GM12878 (cell line): Measurements from ENCODE around the gene MAST4. TPM values are rescaled to one million over a fixed set of nuclear protein-coding genes. Genes with fewer than 3 reads are reported as not detected.

Experiments used
- ATAC-seq: fragments of 200-7000 bp; cut with Tn5 transposase; 3 replicates; pipeline ENCODE4 v1.9.1; 2020; ENCODE audit warnings: mild to moderate bottlenecking, moderate library complexity
- BruUV-seq: library from RNA; stranded (reverse); fragments of 400-500 nt; replicated peaks from 2 replicates; lab custom pipeline; 2021; lab: Mats Ljungman, UMichigan
- CTCF ChIA-PET: fragments of 300-600 bp; sonication (Branson Sonifier 250); formaldehyde crosslinking; extraction: SDS; loops from one replicate; lab custom pipeline; 2021; ENCODE audit warnings: inconsistent platforms; lab: Yijun Ruan, JAX
- POLR2A ChIA-PET: fragments of 350-600 bp; formaldehyde crosslinking; extraction: SDS; loops from one replicate; lab custom pipeline; 2021; ENCODE audit warnings: inconsistent platforms; lab: Charles Lee
- RAD21 ChIA-PET: fragments of 300-600 bp; sonication (Branson Sonifier 250); formaldehyde crosslinking; loops from one replicate; lab custom pipeline; 2023; ENCODE audit warnings: antibody characterized with exemption; ENCODE audit not compliant: unreplicated experiment; lab: Charles Lee
- SMC1A ChIA-PET: fragments of 300-600 bp; sonication (Branson Sonifier 250); formaldehyde crosslinking; loops from one replicate; lab custom pipeline; 2023; ENCODE audit not compliant: unreplicated experiment, uncharacterized antibody; lab: Charles Lee
- DNase-seq: peaks from one replicate; pipeline ENCODE4 v3.0.0-alpha.2; 2011; ENCODE audit warnings: low read depth, low spot score
- FAIRE-seq: peaks from 3 replicates; lab custom pipeline; 2011; peaks lifted over from hg19 to GRCh38; lab: Jason Lieb, UNC
- H2AFZ ChIP-seq: 2 replicates; pipeline ENCODE4 v1.6.0; 2011; ENCODE audit warnings: low read depth, low read length, control low read depth; ENCODE audit not compliant: control insufficient read depth
- H3K27ac ChIP-seq: 2 replicates; pipeline ENCODE4 v1.5.1; 2011; ENCODE audit warnings: control low read depth; ENCODE audit not compliant: control insufficient read depth, insufficient read depth
- H3K27me3 ChIP-seq, 2 experiments: replicated peaks in 1 of 2; 2 replicates each; pipeline versions ENCODE4 v1.6.0 to v1.6.1; 2011; ENCODE audit warnings: low read length in 1 of 2; ENCODE audit not compliant: control insufficient read depth in 2 of 2, insufficient read depth in 2 of 2
- H3K36me3 ChIP-seq, 2 experiments: 2 replicates each; pipeline ENCODE4 v1.5.1; 2011; ENCODE audit warnings: low read length in 1 of 2; ENCODE audit not compliant: control insufficient read depth in 2 of 2, insufficient read depth in 2 of 2
- H3K4me1 ChIP-seq: 2 replicates; pipeline ENCODE4 v1.6.1; 2011; ENCODE audit warnings: mild to moderate bottlenecking, low read length, moderate library complexity, mixed read lengths; ENCODE audit not compliant: control insufficient read depth, insufficient read depth
- H3K4me2 ChIP-seq: 2 replicates; pipeline ENCODE4 v1.6.0; 2011; ENCODE audit warnings: control low read depth; ENCODE audit not compliant: control insufficient read depth, insufficient read depth
- H3K4me3 ChIP-seq: fragments of 200-600 bp; sonication (generic); 2 replicates; pipeline ENCODE4 v1.5.1; 2016
- H3K79me2 ChIP-seq: 2 replicates; pipeline ENCODE4 v1.6.0; 2011; ENCODE audit warnings: low read length; ENCODE audit not compliant: control insufficient read depth, insufficient read depth
- H3K9ac ChIP-seq: 2 replicates; pipeline ENCODE4 v1.8.0; 2011; ENCODE audit warnings: low read length, control low read depth, mixed read lengths; ENCODE audit not compliant: control insufficient read depth, insufficient read depth
- H3K9me3 ChIP-seq: replicated peaks from 3 replicates; pipeline ENCODE4 v1.5.1; 2011; ENCODE audit warnings: mild to moderate bottlenecking, low read length; ENCODE audit not compliant: control insufficient read depth, insufficient read depth
- H4K20me1 ChIP-seq: 2 replicates; pipeline ENCODE4 v1.6.0; 2011; ENCODE audit not compliant: control insufficient read depth, insufficient read depth
- BRCA1 ChIP-seq: IDR thresholded peaks from 2 replicates; pipeline ENCODE4 v1.6.1; 2011; ENCODE audit warnings: low read depth, low read length, improper control_type of control experiment
- EP300 ChIP-seq, 2 experiments: fragments of 150-350 bp in 1 of 2; IDR thresholded peaks; 2 replicates each; pipeline ENCODE4 v1.6.1; 2011 to 2012; ENCODE audit warnings: low read depth in 2 of 2, low read length in 2 of 2, borderline replicate concordance in 1 of 2, improper control_type of control experiment in 1 of 2, inconsistent platforms in 1 of 2; ENCODE audit not compliant: control insufficient read depth in 1 of 2
- IRF4 ChIP-seq: IDR thresholded peaks from 2 replicates; pipeline ENCODE4 v1.6.1; 2011; ENCODE audit warnings: low read depth, low read length
- MYB ChIP-seq: fragments of 150-350 bp; IDR thresholded peaks from 2 replicates; pipeline ENCODE4 v1.6.1; 2014; ENCODE audit warnings: mild to moderate bottlenecking, low read depth, low read length, borderline replicate concordance
- SIN3A ChIP-seq: IDR thresholded peaks from 2 replicates; pipeline ENCODE4 v1.6.1; 2012; ENCODE audit warnings: low read depth, low read length, improper control_type of control experiment
- WGBS: methylation state at CpG from one replicate; pipeline ENCODE4 v1.1.6; 2016; ENCODE audit warnings: low lambda C conversion rate; ENCODE audit not compliant: insufficient replicate concordance, insufficient coverage; ENCODE audit errors: missing lambda C conversion rate; 5-methylcytosine and 5-hydroxymethylcytosine counted together
- in situ Hi-C: fragments of 300-500 bp; cut with MboI; formaldehyde crosslinking; loops from 9 replicates; pipeline ENCODE4 v1.14.3; 2018; ENCODE audit warnings: mixed read lengths
- intact Hi-C: fragments of 100-400 bp; cut with micrococcal nuclease; formaldehyde crosslinking; loops from one replicate; pipeline ENCODE4 v1.14.2; 2022; ENCODE audit not compliant: unreplicated experiment
- polyA plus RNA-seq, 11 experiments: library from polyadenylated mRNA; depleted of rRNA in 4 of 11; unstranded in 6 of 11; stranded (reverse) in 5 of 11; fragments of >200 nt; fragmentation: Nextera tagmentation in 4 of 11; fragmentation: Illumina TruSeq in 1 of 11; extraction: Ambion mirVana in 4 of 11; extraction: Trizol in 1 of 11; gene quantifications; 1 replicate in 1 of 11; 2 replicates in 10 of 11; pipeline versions ENCODE4 v1.2.1 to v1.2.3, GENCODE V29; 2011 to 2016; ENCODE audit warnings: inconsistent platforms in 2 of 11, missing spikeins in 2 of 11, low read depth in 1 of 11
- total RNA-seq, 4 experiments: library from RNA; depleted of rRNA in 3 of 4; stranded (reverse); fragments of >200 nt in 3 of 4; fragmentation: Illumina TruSeq in 1 of 4; extraction: Trizol in 1 of 4; gene quantifications; 2 replicates each; pipeline versions ENCODE4 v1.2.1 to v1.2.3, GENCODE V29; 2013 to 2021
- TF ChIP-seq, protein P1 (sequence below): fragments of 450-650 bp; IDR thresholded peaks from 2 replicates; pipeline ENCODE4 v1.6.1; 2017; ENCODE audit warnings: borderline replicate concordance
- TF ChIP-seq, protein P2 (sequence below): fragments of 450-650 bp; formaldehyde crosslinking; IDR thresholded peaks from 2 replicates; pipeline ENCODE4 v1.5.0; 2022; ENCODE audit warnings: mild to moderate bottlenecking, missing genetic modification characterization

Gene MAST4
- total and polyA plus RNA-seq, 10 of the 15 experiments (the other 5 are each of a cell fraction or from before 2014, with no cell fraction given), result 0.02 to 1.6 (median 0.29) TPM; not detected in 1

DNA sequence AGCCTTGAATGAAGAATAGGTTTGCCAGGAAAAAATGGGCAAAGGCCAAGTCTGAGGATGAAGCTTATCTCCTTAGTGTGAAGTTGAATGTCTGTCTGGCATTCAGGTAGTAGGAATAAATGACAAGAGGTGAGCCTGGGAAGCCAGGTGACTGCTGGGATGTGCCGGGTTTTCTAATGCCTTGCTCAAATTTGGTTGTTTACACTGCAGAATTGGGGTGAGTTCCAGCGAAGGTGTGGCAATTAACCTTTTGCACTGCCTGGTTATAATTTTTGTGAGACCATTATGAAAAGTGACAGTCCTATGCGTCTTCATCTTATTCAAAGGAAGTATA lies 73.6 kb downstream of the MAST4 start:
- CTCF ChIA-PET, result no interaction called here
- Histone ChIP-seq H3K27ac (no peak overlapping the region), H3K4me3 (no peak overlapping the region), H3K4me2 (no peak overlapping the region), H4K20me1 (no peaks in the 10 kb centered on the region), H3K9me3 (no peaks in the 10 kb centered on the region), H3K27me3 (no peaks in the 10 kb centered on the region; a peak in 2 of 4 replicates), H3K79me2 (no peaks in the 10 kb centered on the region), H3K4me1 (no peaks in the 10 kb centered on the region), H3K36me3 (no peaks in the 10 kb centered on the region), H2AFZ (no peak overlapping the region), H3K9ac (no peak overlapping the region)
- no peak for DNase-seq
- RAD21 ChIA-PET, result no interaction called here
- TF ChIP-seq, protein P1, sequence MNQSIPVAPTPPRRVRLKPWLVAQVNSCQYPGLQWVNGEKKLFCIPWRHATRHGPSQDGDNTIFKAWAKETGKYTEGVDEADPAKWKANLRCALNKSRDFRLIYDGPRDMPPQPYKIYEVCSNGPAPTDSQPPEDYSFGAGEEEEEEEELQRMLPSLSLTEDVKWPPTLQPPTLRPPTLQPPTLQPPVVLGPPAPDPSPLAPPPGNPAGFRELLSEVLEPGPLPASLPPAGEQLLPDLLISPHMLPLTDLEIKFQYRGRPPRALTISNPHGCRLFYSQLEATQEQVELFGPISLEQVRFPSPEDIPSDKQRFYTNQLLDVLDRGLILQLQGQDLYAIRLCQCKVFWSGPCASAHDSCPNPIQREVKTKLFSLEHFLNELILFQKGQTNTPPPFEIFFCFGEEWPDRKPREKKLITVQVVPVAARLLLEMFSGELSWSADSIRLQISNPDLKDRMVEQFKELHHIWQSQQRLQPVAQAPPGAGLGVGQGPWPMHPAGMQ, result no peak
- TF ChIP-seq, protein P2, sequence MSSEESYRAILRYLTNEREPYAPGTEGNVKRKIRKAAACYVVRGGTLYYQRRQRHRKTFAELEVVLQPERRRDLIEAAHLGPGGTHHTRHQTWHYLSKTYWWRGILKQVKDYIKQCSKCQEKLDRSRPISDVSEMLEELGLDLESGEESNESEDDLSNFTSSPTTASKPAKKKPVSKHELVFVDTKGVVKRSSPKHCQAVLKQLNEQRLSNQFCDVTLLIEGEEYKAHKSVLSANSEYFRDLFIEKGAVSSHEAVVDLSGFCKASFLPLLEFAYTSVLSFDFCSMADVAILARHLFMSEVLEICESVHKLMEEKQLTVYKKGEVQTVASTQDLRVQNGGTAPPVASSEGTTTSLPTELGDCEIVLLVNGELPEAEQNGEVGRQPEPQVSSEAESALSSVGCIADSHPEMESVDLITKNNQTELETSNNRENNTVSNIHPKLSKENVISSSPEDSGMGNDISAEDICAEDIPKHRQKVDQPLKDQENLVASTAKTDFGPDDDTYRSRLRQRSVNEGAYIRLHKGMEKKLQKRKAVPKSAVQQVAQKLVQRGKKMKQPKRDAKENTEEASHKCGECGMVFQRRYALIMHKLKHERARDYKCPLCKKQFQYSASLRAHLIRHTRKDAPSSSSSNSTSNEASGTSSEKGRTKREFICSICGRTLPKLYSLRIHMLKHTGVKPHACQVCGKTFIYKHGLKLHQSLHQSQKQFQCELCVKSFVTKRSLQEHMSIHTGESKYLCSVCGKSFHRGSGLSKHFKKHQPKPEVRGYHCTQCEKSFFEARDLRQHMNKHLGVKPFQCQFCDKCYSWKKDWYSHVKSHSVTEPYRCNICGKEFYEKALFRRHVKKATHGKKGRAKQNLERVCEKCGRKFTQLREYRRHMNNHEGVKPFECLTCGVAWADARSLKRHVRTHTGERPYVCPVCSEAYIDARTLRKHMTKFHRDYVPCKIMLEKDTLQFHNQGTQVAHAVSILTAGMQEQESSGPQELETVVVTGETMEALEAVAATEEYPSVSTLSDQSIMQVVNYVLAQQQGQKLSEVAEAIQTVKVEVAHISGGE (CRISPR knock-in tag), result no peak
- TF ChIP-seq IRF4 (no peak), EP300 (IDR thresholded peaks at IDR 0.05; ENCODE audit: borderline replicate concordance in 1 of 2, control insufficient read depth in 1 of 2, low read depth in 2 of 2, low read length in 2 of 2) (no peak), BRCA1 (no peak), MYB (no peak), SIN3A (no peak)
- in situ Hi-C loops, result no loop called here
- no peak for FAIRE-seq
- ATAC-seq, result no peak
- no TSS peak for BruUV-seq
- POLR2A ChIA-PET, result no interaction called here
- WGBS, result 71% methylated on average over 3 of the region's 3 CpGs
- intact Hi-C loops, result no loop called here
- SMC1A ChIA-PET, result no interaction called here
